HepG2 (cell line): ENCODE measurements around the gene TSHZ2. TPM values are rescaled to one million over a fixed set of nuclear protein-coding genes. Genes with fewer than 3 reads are reported as not detected.
A peak's percentile ranks its signal among the peaks of the same experiment; 100 is the strongest.

ENCODE experiments used
- ATAC-seq: fragments of 200-7000 bp; cut with Tn5 transposase; 3 replicates; pipeline ENCODE4 v1.9.1; 2020; ENCODE audit warnings: mild to moderate bottlenecking, moderate library complexity
- BruUV-seq: library from RNA; stranded (reverse); fragments of 400-500 nt; replicated peaks from 2 replicates; lab custom pipeline; 2021; lab: Mats Ljungman, UMichigan
- CTCF ChIA-PET: fragments of 300-600 bp; formaldehyde crosslinking; extraction: SDS; loops from one replicate; lab custom pipeline; 2021; ENCODE audit warnings: low total read pairs, inconsistent platforms, low intra/inter-chr PET ratio; lab: Yijun Ruan, JAX
- POLR2A ChIA-PET: fragments of 350-600 bp; sonication (Branson Sonifier 250); formaldehyde crosslinking; loops from one replicate; lab custom pipeline; 2020; ENCODE audit warnings: antibody characterized with exemption, inconsistent platforms; lab: Yijun Ruan, JAX
- DNase-seq: peaks from one replicate; pipeline ENCODE4 v3.0.0-alpha.2; 2015; ENCODE audit warnings: low spot score
- FAIRE-seq: peaks from 3 replicates; lab custom pipeline; 2011; peaks lifted over from hg19 to GRCh38; lab: Jason Lieb, UNC
- H2AFZ ChIP-seq: one replicate; pipeline ENCODE4 v1.6.1; 2011; ENCODE audit warnings: low read length, inconsistent platforms
- H3K27ac ChIP-seq: fragments of 300-600 bp; 3 replicates; pipeline ENCODE4 v1.8.0; 2011; ENCODE audit warnings: mixed run types, mild to moderate bottlenecking, mixed read lengths, low read length, inconsistent platforms; ENCODE audit not compliant: insufficient read depth; ENCODE audit errors: extremely low read length
- H3K27me3 ChIP-seq, 2 experiments: fragments of 200-600 bp in 1 of 2; 2 replicates in 1 of 2; 3 replicates in 1 of 2; pipeline versions ENCODE4 v1.6.0 to v1.8.0; 2011; ENCODE audit warnings: low read length in 2 of 2, mild to moderate bottlenecking in 2 of 2, moderate library complexity in 2 of 2, inconsistent platforms in 1 of 2; ENCODE audit not compliant: insufficient read depth in 2 of 2, control insufficient read depth in 1 of 2
- H3K36me3 ChIP-seq, 2 experiments: fragments of 200-600 bp in 1 of 2; replicated peaks in 1 of 2; 2 replicates in 1 of 2; 3 replicates in 1 of 2; pipeline versions ENCODE4 v1.5.1 to v1.8.0; 2011; ENCODE audit warnings: low read length in 2 of 2, inconsistent platforms in 1 of 2; ENCODE audit not compliant: insufficient read depth in 2 of 2, control insufficient read depth in 1 of 2
- H3K4me1 ChIP-seq: 2 replicates; pipeline ENCODE4 v1.5.1; 2012; ENCODE audit warnings: low read length, inconsistent platforms; ENCODE audit not compliant: insufficient read depth
- H3K4me2 ChIP-seq: 2 replicates; pipeline ENCODE4 v1.6.0; 2011; ENCODE audit warnings: low read depth, low read length, inconsistent platforms
- H3K4me3 ChIP-seq, 3 experiments: fragments of 200-600 bp in 1 of 3; sonication (generic), shearing (Covaris generic) in 1 of 3; replicated peaks in 1 of 3; 2 replicates each; pipeline ENCODE4 v1.5.1; 2011 to 2016; ENCODE audit warnings: low read length in 3 of 3, inconsistent platforms in 2 of 3, low read depth in 2 of 3, mild to moderate bottlenecking in 2 of 3, control low read depth in 1 of 3, mixed read lengths in 1 of 3; ENCODE audit not compliant: insufficient read depth in 1 of 3
- H3K79me2 ChIP-seq: one replicate; pipeline ENCODE4 v1.6.1; 2011; ENCODE audit warnings: low read length, inconsistent platforms; ENCODE audit not compliant: insufficient read depth
- H3K9ac ChIP-seq: 2 replicates; pipeline ENCODE4 v1.6.0; 2011; ENCODE audit warnings: mild to moderate bottlenecking, low read depth, low read length, inconsistent platforms; ENCODE audit not compliant: insufficient read depth
- H3K9me3 ChIP-seq: 2 replicates; pipeline ENCODE4 v1.5.1; 2012; ENCODE audit warnings: mild to moderate bottlenecking, low read length
- H4K20me1 ChIP-seq: 2 replicates; pipeline ENCODE4 v1.6.0; 2011; ENCODE audit warnings: inconsistent platforms, mild to moderate bottlenecking, low read length, moderate library complexity; ENCODE audit not compliant: insufficient read depth
- CREB1 ChIP-seq, 2 experiments: fragments of 450-650 bp in 1 of 2; IDR thresholded peaks; 2 replicates each; pipeline ENCODE4 v1.6.1; 2016 to 2017; ENCODE audit warnings: control low read depth in 1 of 2, mild to moderate bottlenecking in 1 of 2, missing compliant biosample characterization in 1 of 2, missing genetic modification characterization in 1 of 2
- DNMT1 ChIP-seq: sonication (generic); formaldehyde crosslinking; IDR thresholded peaks from 2 replicates; pipeline ENCODE4 v1.5.1; 2020; ENCODE audit warnings: mild to moderate bottlenecking, missing genetic modification reagents
- RNF219 ChIP-seq: sonication (generic); formaldehyde crosslinking; IDR thresholded peaks from 2 replicates; pipeline ENCODE4 v1.5.0; 2020; ENCODE audit warnings: mild to moderate bottlenecking, missing genetic modification reagents
- ZMAT3 ChIP-seq: sonication (generic); formaldehyde crosslinking; conservative IDR thresholded peaks from 2 replicates; pipeline ENCODE4 v1.7.0; 2021; ENCODE audit warnings: missing genetic modification reagents
- WGBS: methylation state at CpG from one replicate; pipeline ENCODE4 v1.1.6; 2017; ENCODE audit warnings: low lambda C conversion rate; 5-methylcytosine and 5-hydroxymethylcytosine counted together
- in situ Hi-C: cut with HindIII; loops from 2 replicates; pipeline ENCODE4 v1.10.0; 2017; ENCODE audit warnings: low pct_unique_long_range_greater_than_20kb; ENCODE audit not compliant: extremely low pct_ligation_motif_present
- intact Hi-C: fragments of 100-400 bp; cut with micrococcal nuclease; formaldehyde crosslinking; loops from one replicate; pipeline ENCODE4 v1.10.0; 2022; ENCODE audit not compliant: unreplicated experiment
- polyA plus RNA-seq, 8 experiments: library from polyadenylated mRNA; depleted of rRNA in 3 of 8; stranded (reverse) in 7 of 8; unstranded in 1 of 8; fragments of >200 nt; fragmentation: Illumina TruSeq in 4 of 8; extraction: Trizol in 4 of 8; gene quantifications; 2 replicates each; pipeline versions ENCODE4 v1.2.1 to v1.2.3, GENCODE V29; 2011 to 2016; ENCODE audit warnings: low read depth in 4 of 8, missing spikeins in 1 of 8, mixed read lengths in 1 of 8; ENCODE audit not compliant: insufficient read depth in 1 of 8
- total RNA-seq, 5 experiments: library from RNA; depleted of rRNA; stranded (reverse); fragments of >200 nt; fragmentation: Illumina TruSeq; extraction: Trizol; gene quantifications; 2 replicates each; pipeline ENCODE4 v1.2.3, GENCODE V29; 2016; ENCODE audit warnings: low read depth in 1 of 5

TSHZ2 gene
- total and polyA plus RNA-seq, 2 of the 13 experiments (the other 11 are each of a cell fraction or from before 2014, with no cell fraction given): 0.01 TPM; not detected in 1

- TF ChIP-seq RNF219: no peak
Observed at GRCh38 chr20:53255102-53255710, 283.0 kb downstream of the TSHZ2 start (continued).

- Histone ChIP-seq H3K4me2 (no peak overlapping the region), H4K20me1 (no peaks in the 10 kb centered on the region), H3K27ac (no peak overlapping the region), H3K9me3 (no peaks in the 10 kb centered on the region), H3K4me3 (no peak overlapping the region), H3K4me1 (no peaks in the 10 kb centered on the region), H3K27me3 (0 out of 5 replicates have a peak, but pooled peaks cover 0 to 8% of the 10 kb centered on the region in 2 experiments), H2AFZ (no peak overlapping the region), H3K36me3 (no peaks in the 10 kb centered on the region), H3K9ac (no peak overlapping the region), H3K79me2 (no peaks in the 10 kb centered on the region)
- POLR2A ChIA-PET: no interaction called here
- ATAC-seq (no peak), FAIRE-seq (no peak), DNase-seq (no peak)
- CTCF ChIA-PET: no interaction called here
- WGBS: 13% methylated on average over 6 of the region's 6 CpGs
- in situ Hi-C loops (no loop called here), intact Hi-C loops (no loop called here)
- no peak for TF ChIP-seq DNMT1 (CRISPR knock-in tag)
- TF ChIP-seq ZMAT3 (CRISPR knock-in tag): no peak
- 0 out of 2 replicates have a peak, but pooled peaks have one; percentile 27 for TF ChIP-seq CREB1 (IDR thresholded peaks at IDR 0.05)
- no peak for TF ChIP-seq CREB1 (CRISPR knock-in tag; IDR thresholded peaks at IDR 0.05)
- no TSS peak for BruUV-seq
Observed at GRCh38 chr20:53258741-53259140, 286.6 kb downstream of the TSHZ2 start.
